GM12801 (cell line): ENCODE results near the gene RPN2.

ENCODE experiments used
- TF ChIP-seq, protein P1 (sequence below): IDR thresholded peaks from one replicate; pipeline ENCODE4 v1.5.1; 2011; ENCODE audit warnings: control low read depth; ENCODE audit not compliant: insufficient read length; ENCODE audit errors: extremely low read depth

Gene RPN2

GRCh38 chr20:37220731-37221130 is 41.6 kb downstream of the RPN2 start:
- TF ChIP-seq, protein P1, sequence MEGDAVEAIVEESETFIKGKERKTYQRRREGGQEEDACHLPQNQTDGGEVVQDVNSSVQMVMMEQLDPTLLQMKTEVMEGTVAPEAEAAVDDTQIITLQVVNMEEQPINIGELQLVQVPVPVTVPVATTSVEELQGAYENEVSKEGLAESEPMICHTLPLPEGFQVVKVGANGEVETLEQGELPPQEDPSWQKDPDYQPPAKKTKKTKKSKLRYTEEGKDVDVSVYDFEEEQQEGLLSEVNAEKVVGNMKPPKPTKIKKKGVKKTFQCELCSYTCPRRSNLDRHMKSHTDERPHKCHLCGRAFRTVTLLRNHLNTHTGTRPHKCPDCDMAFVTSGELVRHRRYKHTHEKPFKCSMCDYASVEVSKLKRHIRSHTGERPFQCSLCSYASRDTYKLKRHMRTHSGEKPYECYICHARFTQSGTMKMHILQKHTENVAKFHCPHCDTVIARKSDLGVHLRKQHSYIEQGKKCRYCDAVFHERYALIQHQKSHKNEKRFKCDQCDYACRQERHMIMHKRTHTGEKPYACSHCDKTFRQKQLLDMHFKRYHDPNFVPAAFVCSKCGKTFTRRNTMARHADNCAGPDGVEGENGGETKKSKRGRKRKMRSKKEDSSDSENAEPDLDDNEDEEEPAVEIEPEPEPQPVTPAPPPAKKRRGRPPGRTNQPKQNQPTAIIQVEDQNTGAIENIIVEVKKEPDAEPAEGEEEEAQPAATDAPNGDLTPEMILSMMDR, result no peak

DNA sequence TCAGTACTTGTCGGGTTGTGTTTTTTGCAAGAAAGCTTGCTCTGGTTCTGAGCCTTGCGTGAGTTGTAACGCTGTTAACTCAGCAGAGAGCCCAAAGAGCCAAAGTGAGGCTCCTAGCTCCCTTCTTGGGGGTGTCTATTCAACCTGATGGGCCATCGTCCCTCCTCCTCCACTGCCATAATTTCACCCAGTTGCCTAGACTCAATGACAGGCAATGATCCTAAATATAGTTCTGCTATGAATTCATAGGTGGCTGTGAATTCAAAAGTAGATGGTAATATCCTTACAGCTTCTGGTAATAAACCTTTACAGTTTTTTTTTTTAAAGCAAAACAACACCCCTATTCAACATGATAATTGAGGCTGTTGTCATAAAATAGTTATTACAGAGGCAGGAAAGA is 43.0 kb downstream of the RPN2 start:
- TF ChIP-seq, protein P1, result no peak

DNA sequence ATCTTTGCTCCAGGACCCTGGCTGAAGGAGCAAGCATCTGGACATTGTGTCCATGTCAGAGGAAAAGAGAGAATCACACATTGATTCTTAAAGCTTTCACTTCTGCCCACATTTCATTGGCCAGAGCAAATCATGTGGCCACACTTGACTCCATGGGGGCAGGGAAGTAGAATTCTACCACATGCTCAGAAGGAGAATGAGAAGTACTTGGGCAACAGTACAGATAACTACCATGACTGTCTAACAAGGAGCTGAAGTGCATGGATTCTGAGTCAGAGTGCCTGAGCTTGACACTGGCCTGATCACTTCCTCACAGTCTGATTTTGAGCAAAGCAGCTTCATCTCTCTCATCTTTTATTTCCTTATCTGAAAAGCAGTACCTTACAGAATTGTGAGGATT is 43.9 kb downstream of the RPN2 start:
- TF ChIP-seq, protein P1, result no peak

- TF ChIP-seq, protein P1, result no peak
These were observed 46.0 kb downstream of the RPN2 start for GRCh38 chr20:37225146-37225545.

DNA sequence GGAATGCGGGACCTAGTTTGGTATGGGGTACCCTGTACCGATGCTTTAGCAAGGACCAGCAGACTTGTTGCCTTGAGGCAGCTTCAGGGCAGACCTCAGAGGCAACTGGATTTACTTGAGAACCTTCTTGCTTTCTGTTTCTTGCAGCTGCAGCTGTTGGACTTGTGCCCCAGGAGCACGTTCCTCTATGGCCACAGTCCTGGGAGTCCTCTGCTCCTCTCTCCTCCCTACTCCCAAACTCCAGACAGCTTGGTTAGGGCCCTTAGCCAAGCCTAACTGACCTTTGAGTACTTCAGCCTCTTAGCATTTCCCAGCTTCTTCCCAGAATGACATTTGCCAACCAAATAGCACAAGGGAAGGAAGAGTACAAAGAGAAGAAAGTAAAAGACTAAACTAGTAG is 47.8 kb downstream of the RPN2 start:
- TF ChIP-seq, protein P1, result no peak

DNA sequence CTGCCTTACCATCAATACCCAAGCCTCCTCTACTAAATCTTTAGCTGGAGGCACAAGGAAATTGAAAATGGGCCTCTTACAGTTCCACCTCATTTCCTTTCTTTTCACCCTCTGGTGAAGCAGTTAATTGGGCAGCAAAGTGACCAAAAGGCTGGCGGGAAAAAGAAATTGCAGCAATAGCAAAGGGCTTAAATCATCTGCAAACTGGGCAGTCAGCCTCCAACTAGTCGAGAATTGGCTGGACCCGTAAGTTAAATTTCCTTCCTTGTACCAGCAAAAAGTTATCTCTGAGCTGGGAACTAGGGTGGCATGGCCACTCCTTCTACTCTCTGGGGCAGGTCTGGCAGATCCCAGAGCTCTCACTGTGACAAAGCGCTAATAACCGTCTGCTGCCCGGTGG is 49.0 kb downstream of the RPN2 start:
- TF ChIP-seq, protein P1, result no peak

GRCh38 chr20:37228656-37229055 is 49.5 kb downstream of the RPN2 start:
- TF ChIP-seq, protein P1, result no peak

- TF ChIP-seq, protein P1, result no peak
These were observed 50.2 kb downstream of the RPN2 start for GRCh38 chr20:37229357-37229756.
